ENCODE results near the gene RRAD. TPM values are rescaled to one million over a fixed set of nuclear protein-coding genes. Genes with fewer than 3 reads are reported as not detected.

RRAD gene
- total and polyA plus RNA-seq, 2 donors (not counting 3 experiments of a cell fraction or from before 2014, with no cell fraction given): 0.22 to 0.48 TPM

DNA sequence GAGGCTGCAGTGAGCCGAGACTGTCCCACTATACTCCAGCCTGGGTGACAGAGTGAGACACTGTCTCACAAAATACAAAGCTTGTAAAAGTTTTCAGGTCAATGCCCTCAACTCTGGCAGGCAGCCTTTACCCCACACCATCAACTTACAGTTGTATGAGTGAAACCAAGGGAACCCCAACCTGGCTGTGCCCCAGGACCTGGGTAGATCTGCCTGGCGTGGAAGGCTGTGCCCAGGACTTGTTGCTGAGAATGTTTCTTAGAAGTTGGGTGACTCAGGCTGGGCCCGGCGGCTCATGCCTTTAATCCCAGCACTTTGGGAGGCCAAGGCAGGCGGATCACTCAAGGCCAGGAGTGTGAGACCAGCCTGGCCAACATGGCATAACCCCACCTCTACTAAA, 43.5 kb upstream of the RRAD start:
- no peaks in the 10 kb centered on the region for H3K4me1 ChIP-seq (ENCODE audit: control insufficient read depth, extremely low read depth, insufficient read depth, low read length)
- intact Hi-C loops (cut with micrococcal nuclease) (no loop called here), dilution Hi-C loops (cut with MboI; ENCODE audit: extremely low pct_ligation_motif_present, low sequenced_read_pairs) (no loop called here)
- no peak overlapping the region for H3K4me2 ChIP-seq (ENCODE audit: insufficient read depth, low read length)
- no peak overlapping the region for H2AFZ ChIP-seq (ENCODE audit: low read depth, low read length)
- peaks cover 2 to 5% of the 10 kb centered on the region in 2 experiments for H3K27me3 ChIP-seq (ENCODE audit: control insufficient read depth in 2 of 2, insufficient read depth in 2 of 2, low read length in 2 of 2)
- H3K79me2 ChIP-seq (ENCODE audit: control insufficient read depth, insufficient read depth, low read length): no peaks in the 10 kb centered on the region
- BruUV-seq (replicated peaks): no TSS peak
- TF ChIP-seq POLR2A (IDR thresholded peaks at IDR 0.05; ENCODE audit: low read depth, low read length): no peak
- no peak for TF ChIP-seq GATA2 (IDR thresholded peaks at IDR 0.05; ENCODE audit: insufficient read depth, insufficient read length, low read depth, low read length)
- no peak for TF ChIP-seq POLR2AphosphoS5 (IDR thresholded peaks at IDR 0.05; ENCODE audit: insufficient read depth, low read depth, low read length)
- TF ChIP-seq EZH2 (IDR thresholded peaks at IDR 0.05; ENCODE audit: borderline replicate concordance, low read depth, low read length, severe bottlenecking): no peak
- TF ChIP-seq, protein P1, sequence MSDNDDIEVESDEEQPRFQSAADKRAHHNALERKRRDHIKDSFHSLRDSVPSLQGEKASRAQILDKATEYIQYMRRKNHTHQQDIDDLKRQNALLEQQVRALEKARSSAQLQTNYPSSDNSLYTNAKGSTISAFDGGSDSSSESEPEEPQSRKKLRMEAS (IDR thresholded peaks at IDR 0.05; ENCODE audit: insufficient read depth, insufficient read length): no peak
- TF ChIP-seq MYC (IDR thresholded peaks at IDR 0.05; ENCODE audit: low read depth, low read length): no peak
- no peak for TF ChIP-seq FOS (IDR thresholded peaks at IDR 0.05; ENCODE audit: borderline replicate concordance, insufficient read depth, low read length)
- no peak for TF ChIP-seq JUN (IDR thresholded peaks at IDR 0.05; ENCODE audit: borderline replicate concordance, insufficient read depth, insufficient read length, low read depth)
- TF ChIP-seq, protein P2, sequence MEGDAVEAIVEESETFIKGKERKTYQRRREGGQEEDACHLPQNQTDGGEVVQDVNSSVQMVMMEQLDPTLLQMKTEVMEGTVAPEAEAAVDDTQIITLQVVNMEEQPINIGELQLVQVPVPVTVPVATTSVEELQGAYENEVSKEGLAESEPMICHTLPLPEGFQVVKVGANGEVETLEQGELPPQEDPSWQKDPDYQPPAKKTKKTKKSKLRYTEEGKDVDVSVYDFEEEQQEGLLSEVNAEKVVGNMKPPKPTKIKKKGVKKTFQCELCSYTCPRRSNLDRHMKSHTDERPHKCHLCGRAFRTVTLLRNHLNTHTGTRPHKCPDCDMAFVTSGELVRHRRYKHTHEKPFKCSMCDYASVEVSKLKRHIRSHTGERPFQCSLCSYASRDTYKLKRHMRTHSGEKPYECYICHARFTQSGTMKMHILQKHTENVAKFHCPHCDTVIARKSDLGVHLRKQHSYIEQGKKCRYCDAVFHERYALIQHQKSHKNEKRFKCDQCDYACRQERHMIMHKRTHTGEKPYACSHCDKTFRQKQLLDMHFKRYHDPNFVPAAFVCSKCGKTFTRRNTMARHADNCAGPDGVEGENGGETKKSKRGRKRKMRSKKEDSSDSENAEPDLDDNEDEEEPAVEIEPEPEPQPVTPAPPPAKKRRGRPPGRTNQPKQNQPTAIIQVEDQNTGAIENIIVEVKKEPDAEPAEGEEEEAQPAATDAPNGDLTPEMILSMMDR (IDR thresholded peaks at IDR 0.05; ENCODE audit: extremely low read depth in 1 of 2, insufficient read depth in 1 of 2, low read depth in 1 of 2, low read length in 2 of 2): no peak
- ChIA-PET CTCF (interaction anchor here (0.7 to 2.2 kb wide), 2 partner anchors 15 to 218 kb away, joined by 3 to 10 read pairs; no protein-coding TSS in a partner anchor), POLR2A (no interaction called here)
- DNase-seq (ENCODE audit: low read depth, low spot score) (no peak), FAIRE-seq (no peak)
- H3K36me3 ChIP-seq (ENCODE audit: control insufficient read depth in 2 of 2, extremely low read depth in 1 of 2, insufficient read depth in 2 of 2, low read length in 2 of 2): no peaks in the 10 kb centered on the region
- no peak overlapping the region for H3K4me3 ChIP-seq (replicated peaks in 1 of 3; ENCODE audit: insufficient read depth in 1 of 3, low read depth in 1 of 3, low read length in 3 of 3)
- no peak overlapping the region for H3K27ac ChIP-seq (ENCODE audit: insufficient read depth, low read depth, low read length)
- H4K20me1 ChIP-seq (replicated peaks; ENCODE audit: control insufficient read depth, extremely low read depth, insufficient read depth, low read length): no peaks in the 10 kb centered on the region
- no peaks in the 10 kb centered on the region for H3K9me3 ChIP-seq (replicated peaks; ENCODE audit: control insufficient read depth, insufficient read depth, low read length)
- no peak overlapping the region for H3K9ac ChIP-seq (replicated peaks; ENCODE audit: extremely low read depth, insufficient read depth, low read length)
- H3K9me1 ChIP-seq (replicated peaks; ENCODE audit: control insufficient read depth, extremely low read depth, insufficient read depth, low read length): no peaks in the 10 kb centered on the region
